IPS DF 6.9 (cell line): ENCODE measurements around the gene SLCO3A1.
A peak's percentile ranks its signal among the peaks of the same experiment; 100 is the strongest.

Source experiments
- DNase-seq: peaks from one replicate; pipeline ENCODE4 v3.0.0-alpha.2; 2013; ENCODE audit warnings: low read depth, low spot score
- H3K27ac ChIP-seq: one replicate; pipeline ENCODE4 v1.5.1; 2013; ENCODE audit warnings: low read length, control low read depth
- H3K27me3 ChIP-seq: 2 replicates; pipeline ENCODE4 v1.6.1; 2013; ENCODE audit warnings: mild to moderate bottlenecking, low read length; ENCODE audit not compliant: control insufficient read depth, insufficient read depth
- H3K36me3 ChIP-seq: 2 replicates; pipeline ENCODE4 v1.6.1; 2013; ENCODE audit warnings: low read length; ENCODE audit not compliant: control insufficient read depth, insufficient read depth
- H3K4me1 ChIP-seq: 2 replicates; pipeline ENCODE4 v1.6.1; 2013; ENCODE audit warnings: low read length; ENCODE audit not compliant: control insufficient read depth, insufficient read depth
- H3K4me3 ChIP-seq: 2 replicates; pipeline ENCODE4 v1.5.1; 2013; ENCODE audit warnings: mild to moderate bottlenecking, low read length
- H3K9me3 ChIP-seq: 2 replicates; pipeline ENCODE4 v1.6.1; 2013; ENCODE audit warnings: low read length, inconsistent platforms; ENCODE audit not compliant: control insufficient read depth, insufficient read depth
- WGBS: extraction: QIAGEN DNeasy Blood & Tissue Kit; methylation state at CpG from one replicate; pipeline ENCODE4 v1.1.7; 2013; ENCODE audit warnings: mixed read lengths, missing lambda C conversion rate; ENCODE audit not compliant: insufficient read length, insufficient coverage; 5-methylcytosine and 5-hydroxymethylcytosine counted together

SLCO3A1 gene

GRCh38 chr15:91844928-91845327, 8.6 kb upstream of the SLCO3A1 start:
- WGBS, result no CpG with 5 or more reads among the region's 5 CpGs
- Histone ChIP-seq H3K4me1 (0 out of 2 replicates have a peak, but pooled peaks cover 2% of the 10 kb centered on the region), H3K4me3 (no peak overlapping the region), H3K9me3 (no peaks in the 10 kb centered on the region), H3K27me3 (no peaks in the 10 kb centered on the region; the same call in 1 of the 2 replicates), H3K36me3 (no peaks in the 10 kb centered on the region), H3K27ac (no peak overlapping the region)
- DNase-seq, result no peak

- Histone ChIP-seq H3K27me3 (no peaks in the 10 kb centered on the region; the same call in 1 of the 2 replicates), H3K4me1 (0 out of 2 replicates have a peak, but pooled peaks cover 2% of the 10 kb centered on the region), H3K9me3 (no peaks in the 10 kb centered on the region), H3K36me3 (no peaks in the 10 kb centered on the region), H3K27ac (no peak overlapping the region), H3K4me3 (no peak overlapping the region)
- DNase-seq, result no peak
- no CpG with 5 or more reads among the region's 6 CpGs for WGBS
Observed at GRCh38 chr15:91845720-91846119, 7.8 kb upstream of the SLCO3A1 start.

- Histone ChIP-seq H3K4me1 (peaks cover 6% of the 10 kb centered on the region), H3K27ac (no peak overlapping the region), H3K9me3 (no peaks in the 10 kb centered on the region), H3K4me3 (no peak overlapping the region), H3K27me3 (no peaks in the 10 kb centered on the region; the same call in 1 of the 2 replicates), H3K36me3 (no peaks in the 10 kb centered on the region)
- WGBS, result no CpG with 5 or more reads among the region's 3 CpGs
- DNase-seq, result no peak
Observed at GRCh38 chr15:91849180-91849579, 4.3 kb upstream of the SLCO3A1 start.

DNA sequence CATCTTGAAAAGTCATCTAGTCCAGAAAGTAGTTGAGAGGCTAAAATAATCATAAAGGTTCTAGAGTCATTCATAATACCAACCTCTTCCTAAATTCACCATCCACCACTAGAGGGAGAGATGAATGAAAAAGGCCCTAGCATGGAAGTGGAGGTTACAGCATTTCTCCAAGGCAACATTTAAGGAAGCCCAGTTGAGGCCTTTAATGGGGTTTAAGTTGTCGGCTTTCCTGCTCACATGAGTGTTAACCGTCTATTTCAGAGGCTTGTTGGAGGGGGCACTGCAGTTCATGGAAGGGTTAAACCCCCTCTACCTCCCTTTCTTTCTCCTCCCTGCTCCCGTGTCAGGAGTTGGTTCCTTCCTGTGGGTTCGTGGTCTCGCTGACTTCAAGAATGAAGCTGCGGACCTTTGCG, 3.8 kb upstream of the SLCO3A1 start:
- no peak overlapping the region for H3K27ac ChIP-seq
- DNase-seq, result no peak
- H3K4me1 ChIP-seq, result peaks cover 6% of the 10 kb centered on the region
- H3K36me3 ChIP-seq, result no peaks in the 10 kb centered on the region
- no peaks in the 10 kb centered on the region for H3K9me3 ChIP-seq
- no peak overlapping the region for H3K4me3 ChIP-seq
- H3K27me3 ChIP-seq, result no peaks in the 10 kb centered on the region; the same call in none of the 2 replicates
- no CpG with 5 or more reads among the region's 7 CpGs for WGBS

GRCh38 chr15:91852741-91853510, 582 bp upstream of the SLCO3A1 start:
- DNase-seq, result no peak

GRCh38 chr15:91853948-91854638, 585 bp downstream of the SLCO3A1 start:
- no peaks in the 10 kb centered on the region for H3K9me3 ChIP-seq
- no peak overlapping the region for H3K27ac ChIP-seq
- peak overlapping the region; percentile 77; the same call in 1 of the 2 replicates for H3K4me3 ChIP-seq
- no peaks in the 10 kb centered on the region; the same call in 1 of the 2 replicates for H3K27me3 ChIP-seq
- peaks cover 4% of the 10 kb centered on the region for H3K4me1 ChIP-seq
- DNase-seq, result no peak
- H3K36me3 ChIP-seq, result no peaks in the 10 kb centered on the region
- WGBS, result no CpG with 5 or more reads among the region's 60 CpGs

More at GRCh38 chr15:91852741-91853510, 582 bp upstream of the SLCO3A1 start:
- Histone ChIP-seq H3K9me3 (no peaks in the 10 kb centered on the region), H3K4me1 (peaks cover 4% of the 10 kb centered on the region), H3K27me3 (no peaks in the 10 kb centered on the region; the same call in 1 of the 2 replicates), H3K4me3 (peak overlapping the region; percentile 77), H3K36me3 (no peaks in the 10 kb centered on the region), H3K27ac (no peak overlapping the region)
- WGBS, result no CpG with 5 or more reads among the region's 70 CpGs

GRCh38 chr15:91854639-91854990, 1.1 kb downstream of the SLCO3A1 start:
- H3K27ac ChIP-seq, result no peak overlapping the region
- no peak for DNase-seq
- peaks cover 4% of the 10 kb centered on the region for H3K4me1 ChIP-seq

DNA sequence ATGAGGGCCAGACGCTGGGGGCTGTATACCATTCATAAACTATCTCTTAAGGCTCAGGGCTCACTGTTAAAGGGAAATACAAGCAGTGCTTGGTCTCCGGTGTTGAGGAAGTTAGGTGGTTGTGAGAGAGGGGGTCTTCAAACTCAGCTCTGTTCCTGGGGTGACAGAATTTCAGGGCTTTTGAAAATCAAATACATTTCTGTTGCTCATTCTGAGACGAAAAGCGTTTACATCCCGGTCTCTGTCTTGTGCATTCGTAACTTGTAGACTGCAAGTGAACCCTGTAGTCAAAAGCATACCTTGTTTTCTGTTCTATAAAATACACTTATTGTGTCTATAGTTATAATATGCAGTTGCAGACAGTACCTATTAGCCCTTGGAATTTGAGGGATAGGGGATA, 1.7 kb downstream of the SLCO3A1 start:
- no peaks in the 10 kb centered on the region for H3K9me3 ChIP-seq
- no peaks in the 10 kb centered on the region; the same call in 1 of the 2 replicates for H3K27me3 ChIP-seq
- DNase-seq, result no peak
- peaks cover 4% of the 10 kb centered on the region for H3K4me1 ChIP-seq
- H3K27ac ChIP-seq, result no peak overlapping the region
- H3K4me3 ChIP-seq, result no peak overlapping the region
- H3K36me3 ChIP-seq, result no peaks in the 10 kb centered on the region
- WGBS, result no CpG with 5 or more reads among the region's 6 CpGs

More at GRCh38 chr15:91854639-91854990, 1.1 kb downstream of the SLCO3A1 start:
- no peaks in the 10 kb centered on the region for H3K9me3 ChIP-seq
- no peaks in the 10 kb centered on the region for H3K36me3 ChIP-seq
- peak overlapping the region; percentile 77; the same call in 1 of the 2 replicates for H3K4me3 ChIP-seq
- H3K27me3 ChIP-seq, result no peaks in the 10 kb centered on the region; the same call in 1 of the 2 replicates
- WGBS, result no CpG with 5 or more reads among the region's 12 CpGs

GRCh38 chr15:91855684-91856489, 2.4 kb downstream of the SLCO3A1 start:
- Histone ChIP-seq H3K9me3 (no peaks in the 10 kb centered on the region), H3K27me3 (no peaks in the 10 kb centered on the region; the same call in 1 of the 2 replicates), H3K36me3 (no peaks in the 10 kb centered on the region), H3K4me3 (no peak overlapping the region), H3K27ac (no peak overlapping the region), H3K4me1 (peaks cover 4% of the 10 kb centered on the region)
- no CpG with 5 or more reads among the region's 14 CpGs for WGBS
- DNase-seq, result peak; percentile 54

- Histone ChIP-seq H3K4me3 (no peak overlapping the region), H3K27ac (no peak overlapping the region), H3K9me3 (no peaks in the 10 kb centered on the region), H3K27me3 (no peaks in the 10 kb centered on the region; the same call in 1 of the 2 replicates), H3K4me1 (peaks cover 1% of the 10 kb centered on the region), H3K36me3 (no peaks in the 10 kb centered on the region)
- DNase-seq, result no peak
- no CpG with 5 or more reads among the region's 3 CpGs for WGBS
Observed at GRCh38 chr15:91857224-91857585, 3.7 kb downstream of the SLCO3A1 start.
